Ascending aorta (tissue), 2 donors: ENCODE results near the gene B3GNT5. TPM values are rescaled to one million over a fixed set of nuclear protein-coding genes. Genes with fewer than 3 reads are reported as not detected.

Experiments used
- DNase-seq, 2 donors: peaks; one replicate each; pipeline ENCODE4 v3.0.0-alpha.2; 2019; ENCODE audit warnings: low spot score in 2 of 2
- H3K27ac ChIP-seq, 2 donors: fragments of 200-600 bp; sonication (generic); one replicate each; pipeline ENCODE4 v1.5.1; 2016 to 2017; ENCODE audit warnings: mild to moderate bottlenecking in 1 of 2
- H3K27me3 ChIP-seq: fragments of 200-600 bp; sonication (generic); one replicate; pipeline ENCODE4 v1.5.1; 2017
- H3K36me3 ChIP-seq, 2 donors: fragments of 200-600 bp; sonication (generic); one replicate each; pipeline ENCODE4 v1.5.1; 2016
- H3K4me1 ChIP-seq, 2 donors: fragments of 200-600 bp; sonication (generic); one replicate each; pipeline ENCODE4 v1.5.1; 2016 to 2017; ENCODE audit warnings: mild to moderate bottlenecking in 1 of 2
- H3K4me3 ChIP-seq, 2 donors: fragments of 200-600 bp; sonication (generic); one replicate each; pipeline ENCODE4 v1.5.1; 2016 to 2017; ENCODE audit warnings: mild to moderate bottlenecking in 1 of 2
- H3K9me3 ChIP-seq, 2 donors: fragments of 200-600 bp; sonication (generic); one replicate each; pipeline ENCODE4 v1.5.1; 2016
- intact Hi-C: fragments of 100-400 bp; cut with DNase I; formaldehyde crosslinking; loops from one replicate; pipeline ENCODE4 v1.15.1; 2023
- total RNA-seq: library from RNA; depleted of rRNA; stranded (reverse); fragments of >200 nt; gene quantifications from one replicate; pipeline ENCODE4 v1.1.0, GENCODE V29; 2016
- TF ChIP-seq, protein P1 (sequence below), 3 experiments: fragments of 200-600 bp in 2 of 3; fragments of 450-650 bp in 1 of 3; sonication (generic) in 2 of 3; IDR thresholded peaks; one replicate each; pipeline ENCODE4 v1.5.1; 2016 to 2019; ENCODE audit warnings: antibody characterized with exemption in 3 of 3, mild to moderate bottlenecking in 1 of 3, moderate library complexity in 1 of 3

B3GNT5 gene
- total RNA-seq, 1 donor from 2014 or later: 0.11 TPM

- H3K27ac ChIP-seq: no peak overlapping the region
Observed at GRCh38 chr3:183266454-183266853, 13.4 kb downstream of the B3GNT5 start.

DNA sequence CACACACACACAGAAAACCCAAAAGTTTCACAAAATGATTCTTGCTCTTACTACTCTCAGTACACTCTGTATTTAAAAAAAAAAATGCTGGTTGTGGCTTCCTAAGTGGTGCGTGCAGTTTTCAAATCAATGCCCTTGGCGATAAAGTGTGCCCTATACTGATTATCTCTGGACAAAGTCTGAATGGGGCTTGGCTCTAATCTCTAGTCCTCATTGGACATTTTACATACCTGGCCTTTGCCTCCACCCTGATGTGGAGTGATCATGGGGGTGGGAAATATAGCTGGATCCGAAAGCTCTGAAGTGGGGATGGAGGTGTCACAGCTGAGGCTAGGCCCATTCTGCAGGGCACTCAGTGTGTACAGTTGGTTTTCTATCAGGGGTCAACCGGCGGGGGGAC lies 14.1 kb downstream of the B3GNT5 start:
- no peak overlapping the region for H3K4me3 ChIP-seq
- DNase-seq: no peak
- intact Hi-C loops: no loop called here

More at GRCh38 chr3:183266454-183266853, 13.4 kb downstream of the B3GNT5 start:
- H3K27me3 ChIP-seq: no peaks in the 10 kb centered on the region
- H3K4me3 ChIP-seq: no peak overlapping the region
- H3K4me1 ChIP-seq: no peaks in the 10 kb centered on the region
- TF ChIP-seq, protein P1, sequence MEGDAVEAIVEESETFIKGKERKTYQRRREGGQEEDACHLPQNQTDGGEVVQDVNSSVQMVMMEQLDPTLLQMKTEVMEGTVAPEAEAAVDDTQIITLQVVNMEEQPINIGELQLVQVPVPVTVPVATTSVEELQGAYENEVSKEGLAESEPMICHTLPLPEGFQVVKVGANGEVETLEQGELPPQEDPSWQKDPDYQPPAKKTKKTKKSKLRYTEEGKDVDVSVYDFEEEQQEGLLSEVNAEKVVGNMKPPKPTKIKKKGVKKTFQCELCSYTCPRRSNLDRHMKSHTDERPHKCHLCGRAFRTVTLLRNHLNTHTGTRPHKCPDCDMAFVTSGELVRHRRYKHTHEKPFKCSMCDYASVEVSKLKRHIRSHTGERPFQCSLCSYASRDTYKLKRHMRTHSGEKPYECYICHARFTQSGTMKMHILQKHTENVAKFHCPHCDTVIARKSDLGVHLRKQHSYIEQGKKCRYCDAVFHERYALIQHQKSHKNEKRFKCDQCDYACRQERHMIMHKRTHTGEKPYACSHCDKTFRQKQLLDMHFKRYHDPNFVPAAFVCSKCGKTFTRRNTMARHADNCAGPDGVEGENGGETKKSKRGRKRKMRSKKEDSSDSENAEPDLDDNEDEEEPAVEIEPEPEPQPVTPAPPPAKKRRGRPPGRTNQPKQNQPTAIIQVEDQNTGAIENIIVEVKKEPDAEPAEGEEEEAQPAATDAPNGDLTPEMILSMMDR (IDR thresholded peaks at IDR 0.05): no peak
- intact Hi-C loops: no loop called here
- no peaks in the 10 kb centered on the region for H3K9me3 ChIP-seq
- DNase-seq: no peak
- H3K36me3 ChIP-seq: no peaks in the 10 kb centered on the region

GRCh38 chr3:183268366-183268765 lies 15.3 kb downstream of the B3GNT5 start:
- Histone ChIP-seq H3K9me3 (no peaks in the 10 kb centered on the region), H3K4me1 (no peaks in the 10 kb centered on the region), H3K27ac (no peak overlapping the region), H3K4me3 (no peak overlapping the region), H3K27me3 (no peaks in the 10 kb centered on the region), H3K36me3 (no peaks in the 10 kb centered on the region)
- no peak for DNase-seq
- TF ChIP-seq, protein P1 (IDR thresholded peaks at IDR 0.05): no peak
- intact Hi-C loops: no loop called here

More for the DNA sequence above, 14.1 kb downstream of the B3GNT5 start:
- Histone ChIP-seq H3K27me3 (no peaks in the 10 kb centered on the region), H3K36me3 (no peaks in the 10 kb centered on the region), H3K9me3 (no peaks in the 10 kb centered on the region), H3K27ac (no peak overlapping the region), H3K4me1 (no peaks in the 10 kb centered on the region)
- TF ChIP-seq, protein P1 (IDR thresholded peaks at IDR 0.05): no peak

DNA sequence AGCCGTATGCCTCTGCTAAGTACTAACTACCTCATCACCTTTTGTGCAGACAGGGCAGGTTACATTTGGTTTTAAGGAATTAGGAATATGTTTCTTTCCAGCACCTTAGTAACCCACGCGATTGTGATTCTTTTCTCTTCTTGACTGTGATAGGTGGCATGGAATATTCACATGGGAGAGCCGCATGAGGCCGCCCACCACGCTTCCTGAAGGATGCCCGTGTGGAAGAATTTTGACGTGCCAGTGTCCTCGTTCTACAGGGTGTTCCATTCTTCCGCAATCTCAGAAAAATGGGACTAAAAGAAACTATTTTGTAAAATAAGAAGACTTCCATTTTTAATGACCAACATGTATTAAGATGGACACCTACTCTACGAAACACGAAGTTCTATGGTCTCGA lies 16.3 kb downstream of the B3GNT5 start:
- no peak overlapping the region for H3K27ac ChIP-seq
- no peaks in the 10 kb centered on the region for H3K4me1 ChIP-seq
- DNase-seq: no peak
- no peaks in the 10 kb centered on the region for H3K27me3 ChIP-seq
- intact Hi-C loops: no loop called here
- no peaks in the 10 kb centered on the region for H3K36me3 ChIP-seq
- TF ChIP-seq, protein P1 (IDR thresholded peaks at IDR 0.05): no peak
- H3K4me3 ChIP-seq: no peak overlapping the region
- H3K9me3 ChIP-seq: no peaks in the 10 kb centered on the region

DNA sequence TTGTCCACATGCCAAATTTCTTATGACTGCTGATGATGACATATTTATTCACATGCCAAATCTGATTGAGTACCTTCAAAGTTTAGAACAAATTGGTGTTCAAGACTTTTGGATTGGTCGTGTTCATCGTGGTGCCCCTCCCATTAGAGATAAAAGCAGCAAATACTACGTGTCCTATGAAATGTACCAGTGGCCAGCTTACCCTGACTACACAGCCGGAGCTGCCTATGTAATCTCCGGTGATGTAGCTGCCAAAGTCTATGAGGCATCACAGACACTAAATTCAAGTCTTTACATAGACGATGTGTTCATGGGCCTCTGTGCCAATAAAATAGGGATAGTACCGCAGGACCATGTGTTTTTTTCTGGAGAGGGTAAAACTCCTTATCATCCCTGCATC lies 17.3 kb downstream of the B3GNT5 start:
- Histone ChIP-seq H3K4me1 (no peaks in the 10 kb centered on the region), H3K27ac (no peak overlapping the region), H3K4me3 (no peak overlapping the region), H3K9me3 (no peaks in the 10 kb centered on the region), H3K27me3 (no peaks in the 10 kb centered on the region), H3K36me3 (no peaks in the 10 kb centered on the region)
- TF ChIP-seq, protein P1 (IDR thresholded peaks at IDR 0.05): no peak
- no peak for DNase-seq
- intact Hi-C loops: no loop called here

DNA sequence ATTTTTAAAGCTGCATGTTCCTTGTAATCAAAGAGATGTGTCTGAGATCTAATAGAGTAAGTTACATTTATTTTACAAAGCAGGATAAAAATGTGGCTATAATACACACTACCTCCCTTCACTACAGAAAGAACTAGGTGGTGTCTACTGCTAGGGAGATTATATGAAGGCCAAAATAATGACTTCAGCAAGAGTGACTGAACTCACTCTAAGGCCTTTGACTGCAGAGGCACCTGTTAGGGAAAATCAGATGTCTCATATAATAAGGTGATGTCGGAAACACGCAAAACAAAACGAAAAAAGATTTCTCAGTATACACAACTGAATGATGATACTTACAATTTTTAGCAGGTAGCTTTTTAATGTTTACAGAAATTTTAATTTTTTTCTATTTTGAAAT lies 19.1 kb downstream of the B3GNT5 start:
- DNase-seq: no peak
- no peak overlapping the region for H3K27ac ChIP-seq
- no peak overlapping the region for H3K4me3 ChIP-seq
- H3K27me3 ChIP-seq: no peaks in the 10 kb centered on the region
- TF ChIP-seq, protein P1 (IDR thresholded peaks at IDR 0.05): no peak
- H3K4me1 ChIP-seq: no peaks in the 10 kb centered on the region
- intact Hi-C loops: no loop called here
- no peaks in the 10 kb centered on the region for H3K36me3 ChIP-seq
- H3K9me3 ChIP-seq: no peaks in the 10 kb centered on the region
